HL-60 (cell line): ENCODE measurements around the gene POLN.

ENCODE experiments used
- TF ChIP-seq, protein P1 (sequence below): IDR thresholded peaks from one replicate; pipeline ENCODE4 v1.5.1; 2011; ENCODE audit warnings: low read length, control low read depth, inconsistent platforms; ENCODE audit not compliant: insufficient read depth
- TF ChIP-seq, protein P2 (sequence below): IDR thresholded peaks from 2 replicates; pipeline ENCODE4 v1.6.1; 2012; ENCODE audit warnings: low read depth; ENCODE audit not compliant: insufficient replicate concordance

DNA sequence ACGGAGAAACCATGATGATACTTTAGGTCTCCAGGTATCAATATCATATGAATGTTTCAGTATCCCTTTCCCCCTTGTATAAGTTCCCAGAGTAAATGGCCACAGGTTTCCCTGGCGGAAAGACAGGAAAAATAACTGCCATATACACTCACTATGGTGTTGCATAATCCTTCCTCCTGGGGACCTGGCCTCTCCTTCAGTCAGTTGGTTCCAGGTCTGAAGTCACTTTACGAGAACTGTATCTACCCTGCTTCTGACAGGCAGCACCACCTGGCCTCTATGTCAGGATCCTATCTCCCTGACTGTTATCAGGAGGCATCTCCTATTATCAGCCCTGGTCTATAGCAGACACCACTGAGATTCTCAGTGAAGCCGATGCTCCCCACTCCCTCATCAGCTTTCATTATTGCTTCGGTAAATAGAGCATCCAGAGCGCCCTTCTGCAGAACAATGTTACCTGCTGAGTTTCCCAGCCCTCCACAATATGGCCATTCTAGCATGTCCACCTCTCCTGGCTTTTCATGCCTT is 22.6 kb downstream of the POLN start:
- TF ChIP-seq, protein P1, sequence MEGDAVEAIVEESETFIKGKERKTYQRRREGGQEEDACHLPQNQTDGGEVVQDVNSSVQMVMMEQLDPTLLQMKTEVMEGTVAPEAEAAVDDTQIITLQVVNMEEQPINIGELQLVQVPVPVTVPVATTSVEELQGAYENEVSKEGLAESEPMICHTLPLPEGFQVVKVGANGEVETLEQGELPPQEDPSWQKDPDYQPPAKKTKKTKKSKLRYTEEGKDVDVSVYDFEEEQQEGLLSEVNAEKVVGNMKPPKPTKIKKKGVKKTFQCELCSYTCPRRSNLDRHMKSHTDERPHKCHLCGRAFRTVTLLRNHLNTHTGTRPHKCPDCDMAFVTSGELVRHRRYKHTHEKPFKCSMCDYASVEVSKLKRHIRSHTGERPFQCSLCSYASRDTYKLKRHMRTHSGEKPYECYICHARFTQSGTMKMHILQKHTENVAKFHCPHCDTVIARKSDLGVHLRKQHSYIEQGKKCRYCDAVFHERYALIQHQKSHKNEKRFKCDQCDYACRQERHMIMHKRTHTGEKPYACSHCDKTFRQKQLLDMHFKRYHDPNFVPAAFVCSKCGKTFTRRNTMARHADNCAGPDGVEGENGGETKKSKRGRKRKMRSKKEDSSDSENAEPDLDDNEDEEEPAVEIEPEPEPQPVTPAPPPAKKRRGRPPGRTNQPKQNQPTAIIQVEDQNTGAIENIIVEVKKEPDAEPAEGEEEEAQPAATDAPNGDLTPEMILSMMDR = no peak
- TF ChIP-seq, protein P2, sequence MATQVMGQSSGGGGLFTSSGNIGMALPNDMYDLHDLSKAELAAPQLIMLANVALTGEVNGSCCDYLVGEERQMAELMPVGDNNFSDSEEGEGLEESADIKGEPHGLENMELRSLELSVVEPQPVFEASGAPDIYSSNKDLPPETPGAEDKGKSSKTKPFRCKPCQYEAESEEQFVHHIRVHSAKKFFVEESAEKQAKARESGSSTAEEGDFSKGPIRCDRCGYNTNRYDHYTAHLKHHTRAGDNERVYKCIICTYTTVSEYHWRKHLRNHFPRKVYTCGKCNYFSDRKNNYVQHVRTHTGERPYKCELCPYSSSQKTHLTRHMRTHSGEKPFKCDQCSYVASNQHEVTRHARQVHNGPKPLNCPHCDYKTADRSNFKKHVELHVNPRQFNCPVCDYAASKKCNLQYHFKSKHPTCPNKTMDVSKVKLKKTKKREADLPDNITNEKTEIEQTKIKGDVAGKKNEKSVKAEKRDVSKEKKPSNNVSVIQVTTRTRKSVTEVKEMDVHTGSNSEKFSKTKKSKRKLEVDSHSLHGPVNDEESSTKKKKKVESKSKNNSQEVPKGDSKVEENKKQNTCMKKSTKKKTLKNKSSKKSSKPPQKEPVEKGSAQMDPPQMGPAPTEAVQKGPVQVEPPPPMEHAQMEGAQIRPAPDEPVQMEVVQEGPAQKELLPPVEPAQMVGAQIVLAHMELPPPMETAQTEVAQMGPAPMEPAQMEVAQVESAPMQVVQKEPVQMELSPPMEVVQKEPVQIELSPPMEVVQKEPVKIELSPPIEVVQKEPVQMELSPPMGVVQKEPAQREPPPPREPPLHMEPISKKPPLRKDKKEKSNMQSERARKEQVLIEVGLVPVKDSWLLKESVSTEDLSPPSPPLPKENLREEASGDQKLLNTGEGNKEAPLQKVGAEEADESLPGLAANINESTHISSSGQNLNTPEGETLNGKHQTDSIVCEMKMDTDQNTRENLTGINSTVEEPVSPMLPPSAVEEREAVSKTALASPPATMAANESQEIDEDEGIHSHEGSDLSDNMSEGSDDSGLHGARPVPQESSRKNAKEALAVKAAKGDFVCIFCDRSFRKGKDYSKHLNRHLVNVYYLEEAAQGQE = no peak
